Smooth muscle cell (in vitro differentiated cells): ENCODE measurements around the gene PRLR. TPM values are rescaled to one million over a fixed set of nuclear protein-coding genes. Genes with fewer than 3 reads are reported as not detected.

ENCODE experiments used
- DNase-seq: peaks from one replicate; lab custom pipeline; 2025; ENCODE audit not compliant: unreplicated experiment; lab: John Stamatoyannopoulos, UW
- H2AFZ ChIP-seq: fragments of 200-600 bp; sonication (generic); 2 replicates; pipeline ENCODE4 v1.6.0; 2016; ENCODE audit warnings: antibody characterized with exemption, low read depth, mild to moderate bottlenecking
- H3F3A ChIP-seq: fragments of 200-600 bp; sonication (generic); 2 replicates; pipeline ENCODE4 v1.6.0; 2017; ENCODE audit warnings: antibody characterized with exemption, low read depth
- H3K27ac ChIP-seq: fragments of 200-600 bp; sonication (generic); 2 replicates; pipeline ENCODE4 v1.5.1; 2016; ENCODE audit warnings: low read depth, mild to moderate bottlenecking
- H3K27me3 ChIP-seq: fragments of 200-600 bp; sonication (generic); 2 replicates; pipeline ENCODE4 v1.6.1; 2016; ENCODE audit warnings: low read depth, mild to moderate bottlenecking
- H3K36me3 ChIP-seq: fragments of 200-600 bp; sonication (generic); 2 replicates; pipeline ENCODE4 v1.5.1; 2016; ENCODE audit warnings: low read depth
- H3K4me1 ChIP-seq: fragments of 200-600 bp; sonication (generic); 2 replicates; pipeline ENCODE4 v1.5.1; 2016; ENCODE audit warnings: low read depth
- H3K4me2 ChIP-seq: fragments of 200-600 bp; sonication (generic); 2 replicates; pipeline ENCODE4 v1.6.0; 2016; ENCODE audit warnings: mild to moderate bottlenecking
- H3K4me3 ChIP-seq: fragments of 200-600 bp; sonication (generic); 2 replicates; pipeline ENCODE4 v1.5.1; 2016; ENCODE audit warnings: mild to moderate bottlenecking
- H3K79me2 ChIP-seq: fragments of 200-600 bp; sonication (generic); 2 replicates; pipeline ENCODE4 v1.6.0; 2016; ENCODE audit warnings: low read depth, mild to moderate bottlenecking
- H3K9ac ChIP-seq: fragments of 200-600 bp; sonication (generic); 2 replicates; pipeline ENCODE4 v1.6.0; 2016; ENCODE audit warnings: low read depth
- H3K9me3 ChIP-seq: fragments of 200-600 bp; sonication (generic); replicated peaks from 2 replicates; pipeline ENCODE4 v1.5.1; 2016; ENCODE audit warnings: low read depth
- H4K20me1 ChIP-seq: fragments of 200-600 bp; sonication (generic); 2 replicates; pipeline ENCODE4 v1.6.0; 2016; ENCODE audit warnings: low read depth
- WGBS: methylation state at CpG from one replicate; pipeline ENCODE4 v1.1.7; 2016; ENCODE audit warnings: low lambda C conversion rate; 5-methylcytosine and 5-hydroxymethylcytosine counted together
- polyA plus RNA-seq: library from polyadenylated mRNA; unstranded; fragments of >200 nt; fragmentation: Nextera tagmentation; extraction: Ambion mirVana; gene quantifications from 2 replicates; pipeline ENCODE4 v1.2.1, GENCODE V29; 2016
- total RNA-seq: library from RNA; depleted of rRNA; stranded (reverse); fragments of >200 nt; gene quantifications from 2 replicates; pipeline ENCODE4 v1.2.3, GENCODE V29; 2014
- TF ChIP-seq, protein P1 (sequence below): fragments of 200-600 bp; sonication (generic); IDR thresholded peaks from 2 replicates; pipeline ENCODE4 v1.5.1; 2017; ENCODE audit warnings: borderline replicate concordance, mild to moderate bottlenecking, antibody characterized with exemption; ENCODE audit not compliant: insufficient read depth, poor library complexity, severe bottlenecking

Gene PRLR
- total and polyA plus RNA-seq, 2 experiments from 2014 or later: 2.3 to 47.4 TPM

DNA sequence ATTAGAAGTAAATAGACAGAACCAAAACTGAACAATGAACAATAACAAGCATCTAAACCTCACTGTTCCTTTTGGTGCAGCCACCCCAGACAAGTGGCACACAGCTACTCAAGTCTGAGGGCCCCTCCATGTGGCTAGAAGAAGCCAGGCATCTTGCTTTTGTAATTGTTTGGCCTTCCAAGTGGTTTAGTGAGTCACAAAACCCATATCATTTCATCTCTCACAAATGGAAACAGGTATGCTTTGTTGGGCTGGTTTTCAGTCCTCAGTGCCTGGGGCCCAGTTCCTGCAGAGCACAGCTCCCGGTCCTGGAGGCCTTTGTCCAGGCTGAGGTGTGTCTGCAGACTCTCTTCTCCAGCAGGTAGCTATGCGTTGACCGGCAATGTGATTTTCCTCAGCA, 16.7 kb downstream of the PRLR start:
- Histone ChIP-seq H3F3A (no peaks in the 10 kb centered on the region), H2AFZ (no peak overlapping the region), H3K27me3 (no peaks in the 10 kb centered on the region), H3K4me2 (no peak overlapping the region), H3K27ac (peak overlapping the region; percentile 57), H3K79me2 (no peaks in the 10 kb centered on the region), H3K9me3 (no peaks in the 10 kb centered on the region), H3K4me3 (no peak overlapping the region), H3K4me1 (no peaks in the 10 kb centered on the region), H4K20me1 (no peaks in the 10 kb centered on the region), H3K36me3 (no peaks in the 10 kb centered on the region), H3K9ac (no peak overlapping the region)
- no peak for DNase-seq
- WGBS: 69% methylated on average over 3 of the region's 3 CpGs
- TF ChIP-seq, protein P1, sequence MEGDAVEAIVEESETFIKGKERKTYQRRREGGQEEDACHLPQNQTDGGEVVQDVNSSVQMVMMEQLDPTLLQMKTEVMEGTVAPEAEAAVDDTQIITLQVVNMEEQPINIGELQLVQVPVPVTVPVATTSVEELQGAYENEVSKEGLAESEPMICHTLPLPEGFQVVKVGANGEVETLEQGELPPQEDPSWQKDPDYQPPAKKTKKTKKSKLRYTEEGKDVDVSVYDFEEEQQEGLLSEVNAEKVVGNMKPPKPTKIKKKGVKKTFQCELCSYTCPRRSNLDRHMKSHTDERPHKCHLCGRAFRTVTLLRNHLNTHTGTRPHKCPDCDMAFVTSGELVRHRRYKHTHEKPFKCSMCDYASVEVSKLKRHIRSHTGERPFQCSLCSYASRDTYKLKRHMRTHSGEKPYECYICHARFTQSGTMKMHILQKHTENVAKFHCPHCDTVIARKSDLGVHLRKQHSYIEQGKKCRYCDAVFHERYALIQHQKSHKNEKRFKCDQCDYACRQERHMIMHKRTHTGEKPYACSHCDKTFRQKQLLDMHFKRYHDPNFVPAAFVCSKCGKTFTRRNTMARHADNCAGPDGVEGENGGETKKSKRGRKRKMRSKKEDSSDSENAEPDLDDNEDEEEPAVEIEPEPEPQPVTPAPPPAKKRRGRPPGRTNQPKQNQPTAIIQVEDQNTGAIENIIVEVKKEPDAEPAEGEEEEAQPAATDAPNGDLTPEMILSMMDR: peak; percentile 6

DNA sequence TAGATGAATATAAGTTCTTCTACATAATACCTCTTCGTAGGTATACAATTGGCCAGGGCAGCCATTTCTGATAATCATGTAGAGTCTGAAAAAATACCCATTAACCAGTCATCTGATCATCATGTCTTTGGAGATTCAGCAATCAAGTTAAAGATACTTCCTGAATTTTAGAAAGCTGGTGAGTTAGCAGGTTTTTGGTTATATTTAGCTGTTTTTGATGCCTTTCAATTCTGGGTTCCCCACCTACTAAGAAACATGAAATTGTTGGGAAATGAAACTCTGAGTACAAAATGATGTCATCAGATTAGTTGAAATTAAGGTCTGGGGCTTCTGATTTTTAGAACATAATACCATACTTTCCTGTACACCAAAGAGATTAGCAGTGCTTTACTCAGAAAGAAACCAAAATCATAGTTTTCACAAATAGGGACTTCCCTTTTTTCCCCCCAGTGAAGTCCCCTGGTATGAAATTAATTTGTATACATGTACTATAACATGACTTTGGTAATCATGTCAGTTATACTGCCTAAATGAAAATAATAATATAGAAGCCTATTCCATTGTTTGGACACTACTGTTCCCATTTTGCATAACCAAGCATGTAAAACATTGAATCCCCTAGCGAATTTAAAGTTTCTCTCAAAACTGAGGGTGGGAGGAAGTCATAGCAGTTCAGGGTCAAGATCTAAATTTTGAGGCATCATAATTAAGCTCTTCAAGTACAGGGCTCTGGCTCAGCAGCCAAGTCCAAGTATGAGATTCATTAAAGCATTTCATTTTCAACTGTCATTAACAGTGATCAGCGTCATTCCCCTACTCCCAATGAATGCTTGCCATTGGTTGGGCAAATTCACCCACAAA, 17.9 kb downstream of the PRLR start:
- H3K9me3 ChIP-seq: no peaks in the 10 kb centered on the region
- peak overlapping the region; percentile 57 for H3K27ac ChIP-seq
- H3K36me3 ChIP-seq: no peaks in the 10 kb centered on the region
- H3K4me3 ChIP-seq: no peak overlapping the region
- no peaks in the 10 kb centered on the region for H4K20me1 ChIP-seq
- H3K79me2 ChIP-seq: no peaks in the 10 kb centered on the region
- TF ChIP-seq, protein P1: no peak
- 62% methylated on average over 3 of the region's 3 CpGs for WGBS
- H2AFZ ChIP-seq: no peak overlapping the region
- H3K4me1 ChIP-seq: no peaks in the 10 kb centered on the region
- DNase-seq: no peak
- H3F3A ChIP-seq: no peaks in the 10 kb centered on the region
- H3K27me3 ChIP-seq: no peaks in the 10 kb centered on the region
- H3K4me2 ChIP-seq: no peak overlapping the region
- H3K9ac ChIP-seq: no peak overlapping the region

DNA sequence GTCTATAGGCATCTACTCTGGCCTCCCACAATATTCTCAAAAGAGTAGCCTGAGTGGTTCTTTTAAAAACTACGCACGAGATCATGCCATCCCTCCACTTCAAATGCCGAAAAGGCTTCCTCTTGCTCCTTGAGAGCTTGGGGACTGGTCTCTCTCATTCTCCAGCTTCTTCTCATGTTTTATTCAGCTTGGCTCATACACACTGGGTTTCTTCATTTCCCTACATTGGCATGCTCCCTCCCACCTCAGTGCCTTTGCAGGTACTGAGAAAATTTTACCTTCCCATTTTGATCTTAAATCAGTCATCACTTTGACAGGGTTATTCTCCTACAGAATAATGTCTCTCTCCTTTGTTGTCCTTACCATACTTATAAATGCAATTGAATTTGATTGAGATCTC, 20.4 kb downstream of the PRLR start:
- H3F3A ChIP-seq: no peaks in the 10 kb centered on the region
- WGBS: 94% methylated on average over 3 of the region's 3 CpGs
- no peak overlapping the region for H3K4me3 ChIP-seq
- H3K27me3 ChIP-seq: no peaks in the 10 kb centered on the region
- H3K9me3 ChIP-seq: no peaks in the 10 kb centered on the region
- no peaks in the 10 kb centered on the region for H3K36me3 ChIP-seq
- no peak overlapping the region for H3K4me2 ChIP-seq
- H3K79me2 ChIP-seq: no peaks in the 10 kb centered on the region
- no peak overlapping the region for H3K9ac ChIP-seq
- no peak overlapping the region for H2AFZ ChIP-seq
- DNase-seq: no peak
- H4K20me1 ChIP-seq: no peaks in the 10 kb centered on the region
- TF ChIP-seq, protein P1: no peak
- H3K27ac ChIP-seq: no peak overlapping the region
- H3K4me1 ChIP-seq: no peaks in the 10 kb centered on the region

DNA sequence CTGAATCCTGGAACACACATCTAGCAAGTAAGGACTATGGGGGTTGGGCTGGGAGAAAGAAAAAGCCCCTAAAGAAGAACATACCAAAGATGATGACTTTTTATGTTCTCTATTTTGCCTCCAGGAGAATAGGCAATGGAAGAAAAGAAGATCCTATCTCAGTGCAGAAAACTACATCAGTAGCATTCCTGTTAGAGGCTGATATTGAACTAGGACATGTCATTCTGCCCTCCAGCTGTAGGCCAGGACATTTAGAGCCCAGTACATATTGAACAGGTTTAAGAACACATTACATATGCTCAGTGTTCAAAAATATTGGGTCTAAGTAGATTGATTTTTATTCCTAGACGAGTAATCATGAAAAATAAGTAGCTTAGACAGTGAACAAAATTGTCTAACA, 24.7 kb downstream of the PRLR start:
- H3F3A ChIP-seq: no peaks in the 10 kb centered on the region
- H3K36me3 ChIP-seq: no peaks in the 10 kb centered on the region
- H3K4me2 ChIP-seq: peak overlapping the region; percentile 10
- no peaks in the 10 kb centered on the region for H3K79me2 ChIP-seq
- H3K27ac ChIP-seq: peak overlapping the region; percentile 70
- no peak for DNase-seq
- H3K27me3 ChIP-seq: no peaks in the 10 kb centered on the region
- no peaks in the 10 kb centered on the region for H3K9me3 ChIP-seq
- TF ChIP-seq, protein P1: no peak
- no peak overlapping the region for H3K9ac ChIP-seq
- no peak overlapping the region for H3K4me3 ChIP-seq
- no peaks in the 10 kb centered on the region for H3K4me1 ChIP-seq
- H4K20me1 ChIP-seq: no peaks in the 10 kb centered on the region
- no peak overlapping the region for H2AFZ ChIP-seq
- 81% methylated on average over 1 of the region's 1 CpG for WGBS
